Amniotic stem cell (primary cell): Measurements from ENCODE around the gene CD209.
"Not testable (repeated sequence)": the region's sequence is repeated elsewhere in the genome, so short reads cannot be mapped to it uniquely, and the experiment has no call there.

Experiments
- DNase-seq: peaks from one replicate; lab custom pipeline; 2025; lab: John Stamatoyannopoulos, UW

The CD209 gene

DNA sequence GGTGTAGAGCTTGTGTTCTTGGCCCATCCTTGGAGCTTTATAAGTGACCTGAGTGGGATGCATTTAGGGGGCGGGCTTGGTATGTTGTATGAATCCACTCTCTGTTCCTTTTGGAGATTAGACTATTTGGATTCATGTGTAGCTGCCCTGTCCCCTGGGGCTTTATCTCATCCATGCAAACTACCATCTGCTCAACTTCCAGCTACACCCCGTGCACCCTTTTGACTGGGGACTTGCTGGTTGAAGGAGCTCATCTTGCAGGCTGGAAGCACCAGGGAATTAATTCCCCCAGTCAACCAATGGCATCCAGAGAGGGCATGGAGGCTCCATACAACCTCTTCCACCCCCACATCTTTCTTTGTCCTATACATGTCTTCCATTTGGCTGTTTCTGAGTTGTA, 21.8 kb upstream of the CD209 start:
- DNase-seq: no peak

DNA sequence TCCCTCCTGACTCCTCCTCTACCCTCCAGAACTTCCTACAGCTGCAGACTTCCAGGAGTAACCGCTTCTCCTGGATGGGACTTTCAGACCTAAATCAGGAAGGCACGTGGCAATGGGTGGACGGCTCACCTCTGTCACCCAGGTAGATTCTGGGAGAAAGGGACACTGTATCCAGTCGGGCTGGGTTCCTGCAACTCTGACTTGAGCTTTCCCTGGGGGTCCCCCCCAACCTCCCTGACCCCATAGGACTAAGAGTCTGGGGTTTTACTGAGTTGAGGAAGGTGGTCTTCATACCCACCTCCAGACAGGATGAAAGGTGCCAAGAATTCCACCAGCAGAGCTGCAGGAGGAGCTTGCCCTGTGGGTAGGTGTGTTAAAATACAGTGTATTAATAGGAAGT, 20.2 kb upstream of the CD209 start:
- DNase-seq: no peak

DNA sequence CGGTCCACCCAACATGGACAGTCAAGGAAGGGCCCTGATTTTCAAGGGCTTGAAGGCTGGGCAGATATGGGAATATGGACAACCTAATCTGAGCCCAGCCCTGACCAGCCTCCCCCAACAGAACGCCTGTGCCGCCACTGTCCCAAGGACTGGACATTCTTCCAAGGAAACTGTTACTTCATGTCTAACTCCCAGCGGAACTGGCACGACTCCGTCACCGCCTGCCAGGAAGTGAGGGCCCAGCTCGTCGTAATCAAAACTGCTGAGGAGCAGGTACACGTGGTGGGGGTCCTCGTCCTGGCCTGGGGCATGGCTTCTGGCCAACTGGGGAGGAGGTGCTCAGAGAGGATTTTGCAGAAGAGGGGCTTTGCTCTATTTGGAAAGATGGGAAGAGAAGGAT, 19.2 kb upstream of the CD209 start:
- no peak for DNase-seq

DNA sequence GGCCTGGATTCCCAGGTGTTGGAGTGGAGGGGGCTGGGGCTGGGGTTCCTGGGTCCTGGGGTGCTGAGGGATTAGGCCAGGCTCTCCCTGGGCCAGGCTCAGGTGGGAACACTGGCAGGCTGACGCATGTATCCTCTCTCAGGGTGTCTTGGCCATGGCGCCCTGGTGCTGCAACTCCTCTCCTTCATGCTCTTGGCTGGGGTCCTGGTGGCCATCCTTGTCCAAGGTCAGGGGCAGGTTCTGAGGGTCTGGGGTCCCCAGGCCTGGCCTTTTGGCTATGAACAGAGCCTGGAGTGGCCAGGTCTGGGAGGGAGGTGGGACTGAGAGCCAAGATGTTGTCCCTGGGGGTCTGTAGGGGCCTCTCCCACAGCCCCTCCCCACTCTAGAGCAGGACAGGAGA, 17.7 kb upstream of the CD209 start:
- not testable (repeated sequence) for DNase-seq

DNA sequence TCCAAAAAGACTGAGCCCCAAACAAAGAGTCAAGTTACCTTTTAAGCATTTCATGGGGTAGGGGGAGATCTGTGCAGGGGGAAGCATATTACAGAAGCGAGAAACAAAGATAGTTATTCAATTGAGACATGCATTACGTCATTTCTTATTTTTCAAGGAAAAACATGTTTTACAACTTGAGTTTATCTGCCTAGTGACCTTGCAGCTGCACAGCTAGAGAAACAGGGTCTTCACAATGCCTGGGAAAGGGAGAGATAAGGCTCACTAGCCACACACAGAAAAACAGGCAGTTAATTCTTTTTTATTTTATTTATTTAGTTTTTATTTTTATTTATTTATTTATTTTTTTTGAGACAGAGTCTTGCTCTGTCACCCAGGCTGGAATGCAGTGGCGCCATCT, 16.8 kb upstream of the CD209 start:
- DNase-seq: not testable (repeated sequence)

DNA sequence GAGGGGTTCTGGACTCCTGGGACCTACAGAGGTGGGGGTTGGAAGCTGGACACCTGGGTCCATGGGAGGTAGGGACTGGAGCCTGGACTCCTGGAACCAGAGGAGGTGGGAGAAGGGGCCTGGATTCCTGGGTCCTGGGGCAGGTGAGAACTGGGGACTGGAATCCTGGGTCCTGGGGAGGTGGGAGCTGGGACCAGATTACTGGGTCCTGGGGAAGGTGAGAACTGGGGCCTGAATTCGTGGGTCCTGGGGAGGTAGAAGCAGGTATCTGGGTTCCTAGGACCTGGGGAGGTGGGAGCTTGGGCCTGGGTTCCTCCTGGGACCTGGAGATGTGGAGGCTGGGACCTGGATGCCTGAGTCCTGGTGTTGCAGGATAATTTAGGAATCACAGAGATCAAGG, 16.4 kb upstream of the CD209 start:
- DNase-seq: no peak

DNA sequence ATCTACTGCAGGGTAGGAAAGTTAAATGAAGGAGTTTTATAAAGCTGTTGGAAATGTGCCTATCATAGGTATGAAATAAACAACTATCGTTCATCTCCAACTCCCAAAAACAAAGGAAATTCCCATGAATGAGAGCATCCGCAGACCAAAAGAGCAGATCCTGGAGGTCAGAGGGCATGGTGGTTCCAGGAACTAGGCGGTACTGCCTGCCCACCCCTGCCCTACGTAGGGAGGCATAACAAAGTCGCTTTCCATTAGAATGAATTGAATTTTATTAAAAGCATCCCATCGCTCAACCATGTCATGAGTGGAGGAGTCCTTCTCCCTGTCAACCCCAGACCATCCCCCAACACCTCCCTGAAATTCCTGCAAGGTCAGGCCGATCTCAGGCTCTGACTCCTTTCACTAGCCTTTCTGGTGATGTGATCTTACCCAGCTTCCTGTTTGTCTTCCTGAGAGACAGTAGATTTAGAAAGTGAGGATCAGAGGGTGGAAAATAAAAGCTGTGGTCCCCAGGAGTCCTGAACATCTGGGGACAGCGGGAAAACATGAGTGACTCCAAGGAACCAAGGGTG, 15.5 kb upstream of the CD209 start, which contains the start of gene CLEC4M:
Gene CLEC4M (plus strand): TSS at position 525 of the 575 bp plus-strand sequence. CDS start 24 bp downstream, at position 549.
- no peak for DNase-seq

DNA sequence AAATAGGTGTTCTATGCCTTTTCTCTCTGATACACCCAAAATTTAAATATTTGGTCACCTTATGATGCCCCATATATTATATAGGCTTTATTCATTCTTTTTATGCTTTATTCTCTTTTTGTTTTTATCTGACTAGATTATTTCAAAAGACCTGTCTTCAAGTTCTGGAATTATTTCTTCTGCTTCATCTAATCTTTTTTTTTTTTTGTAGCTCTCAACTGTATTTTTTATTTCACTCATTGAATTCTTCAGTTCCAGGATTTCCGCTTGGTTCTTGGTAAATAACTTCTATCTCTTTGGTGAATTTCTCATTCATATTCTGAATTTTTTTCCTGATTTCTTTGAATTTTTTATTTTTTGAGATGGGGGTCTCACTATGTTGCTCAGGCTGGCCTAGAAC, 11.8 kb upstream of the CD209 start:
- no peak for DNase-seq

DNA sequence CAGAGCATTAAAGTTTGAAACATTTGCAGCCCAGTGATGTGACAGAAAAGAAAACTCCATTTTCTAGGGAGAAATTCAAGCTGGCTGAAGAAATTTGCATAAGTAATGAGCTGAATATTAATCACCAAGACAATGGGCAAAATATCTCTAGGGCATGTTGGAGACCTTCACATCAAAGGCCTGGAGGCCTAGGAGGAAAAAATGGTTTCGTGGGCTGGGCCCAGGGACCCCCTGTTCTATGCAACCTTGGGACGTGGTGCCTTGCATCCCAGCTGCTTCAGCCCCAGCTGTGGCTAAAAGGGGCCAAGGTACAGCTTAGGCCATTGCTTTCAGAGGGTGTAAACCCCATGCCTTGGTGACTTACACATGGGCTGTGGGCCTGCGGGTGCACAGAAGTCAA, 10.0 kb upstream of the CD209 start:
- no peak for DNase-seq

DNA sequence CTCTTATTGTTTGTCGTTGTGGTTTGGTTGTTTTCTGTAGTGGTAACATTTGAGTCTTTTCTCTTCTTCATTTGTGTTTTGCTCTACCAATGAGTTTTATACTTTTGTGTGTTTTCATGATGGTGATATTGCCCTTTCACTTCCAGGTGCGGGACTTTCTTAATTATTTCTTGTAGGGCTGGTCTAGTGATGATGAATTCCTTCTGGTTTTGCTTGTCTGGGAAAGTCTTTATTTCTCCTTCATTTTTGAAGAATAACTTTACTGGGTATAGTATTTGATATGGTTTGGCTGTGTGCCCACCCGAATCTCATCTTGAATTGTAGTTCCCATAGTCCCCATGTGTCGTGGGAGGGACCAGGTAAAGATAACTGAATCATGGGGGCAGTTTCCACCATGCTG, 8.9 kb upstream of the CD209 start:
- DNase-seq: no peak

DNA sequence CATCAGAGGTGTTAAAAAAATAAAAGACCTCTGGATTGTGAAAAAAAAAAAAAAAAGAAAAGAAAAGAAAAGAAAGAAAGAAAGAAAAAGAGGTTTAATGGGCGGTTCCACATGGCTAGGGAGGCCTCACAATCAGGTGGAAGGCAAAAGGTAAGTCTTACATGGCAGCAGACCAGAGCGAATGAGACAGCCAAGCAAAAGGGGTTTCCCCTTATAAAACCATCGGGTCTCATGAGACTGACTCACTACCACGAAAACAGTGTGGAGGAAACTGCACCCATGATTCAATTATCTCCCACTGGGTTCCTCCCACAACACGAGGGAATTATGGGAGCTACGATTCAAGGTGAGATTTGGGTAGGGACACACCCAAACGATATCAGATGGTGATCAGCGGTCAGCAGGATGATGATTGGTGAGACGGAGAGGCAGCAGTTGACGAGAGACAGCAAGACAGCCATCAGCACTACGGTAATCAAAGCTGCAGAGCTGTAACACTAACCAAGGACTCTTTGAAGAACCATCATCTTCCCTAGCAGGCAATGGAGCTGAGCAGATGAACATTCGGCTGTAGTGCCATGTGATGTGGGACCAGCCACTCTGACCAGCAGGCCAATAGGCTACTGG, 3.9 kb upstream of the CD209 start:
- no peak for DNase-seq

DNA sequence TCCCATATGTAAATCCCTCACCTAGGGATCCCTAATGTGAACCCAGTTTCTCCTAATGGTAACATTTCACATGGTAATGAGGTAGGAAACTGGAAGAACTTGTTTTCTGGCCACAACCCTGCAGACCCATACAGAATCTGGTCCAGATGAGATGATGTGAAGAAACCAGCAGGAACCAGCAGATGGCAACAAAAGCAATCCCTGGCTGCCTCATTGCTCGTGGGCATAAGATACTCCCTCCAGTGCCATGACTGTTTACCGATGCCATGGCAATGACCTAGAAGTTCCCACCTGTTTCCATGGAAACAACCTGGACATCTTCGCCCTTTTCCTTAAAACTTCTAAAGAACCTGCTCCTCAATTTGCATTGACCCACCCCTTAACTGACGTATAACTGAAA, 1.4 kb upstream of the CD209 start:
- DNase-seq: no peak

DNA sequence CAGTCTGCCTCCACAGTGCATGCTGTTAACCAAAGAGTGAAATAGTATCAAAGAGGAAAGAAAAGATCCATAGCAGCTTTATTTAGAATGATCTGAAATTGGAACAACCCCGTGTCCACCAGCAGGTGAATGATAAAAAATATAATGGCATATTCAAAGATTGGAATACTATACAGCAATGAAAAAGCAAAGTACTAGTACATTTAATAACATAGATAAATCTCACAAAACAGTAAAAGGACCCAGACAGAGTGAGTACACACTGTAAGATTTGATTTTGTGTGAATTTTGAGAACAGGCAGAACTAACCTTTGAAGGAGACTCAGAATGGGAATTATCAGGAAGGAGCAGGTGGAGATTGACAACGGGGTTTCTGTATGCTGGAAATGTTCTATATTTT, 837 bp upstream of the CD209 start:
- DNase-seq: no peak

DNA sequence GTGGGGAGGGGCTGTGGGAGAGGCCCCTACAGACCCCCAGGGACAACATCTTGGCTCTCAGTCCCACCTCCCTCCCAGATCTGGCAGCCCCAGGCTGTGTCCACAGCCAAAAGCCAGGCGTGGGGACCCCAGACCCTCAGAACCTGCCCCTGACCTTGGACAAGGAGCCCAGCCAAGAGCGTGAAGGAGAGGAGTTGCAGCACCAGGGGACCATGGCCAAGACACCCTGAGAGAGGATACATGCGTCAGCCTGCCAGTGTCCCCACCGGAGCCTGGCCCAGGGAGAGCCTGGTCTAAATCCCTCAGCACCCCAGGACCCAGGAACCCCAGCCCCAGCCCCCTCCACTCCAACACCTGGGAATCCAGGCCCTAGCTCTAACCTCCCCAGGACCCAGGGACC, 1.0 kb downstream of the CD209 start:
- DNase-seq: not testable (repeated sequence)

DNA sequence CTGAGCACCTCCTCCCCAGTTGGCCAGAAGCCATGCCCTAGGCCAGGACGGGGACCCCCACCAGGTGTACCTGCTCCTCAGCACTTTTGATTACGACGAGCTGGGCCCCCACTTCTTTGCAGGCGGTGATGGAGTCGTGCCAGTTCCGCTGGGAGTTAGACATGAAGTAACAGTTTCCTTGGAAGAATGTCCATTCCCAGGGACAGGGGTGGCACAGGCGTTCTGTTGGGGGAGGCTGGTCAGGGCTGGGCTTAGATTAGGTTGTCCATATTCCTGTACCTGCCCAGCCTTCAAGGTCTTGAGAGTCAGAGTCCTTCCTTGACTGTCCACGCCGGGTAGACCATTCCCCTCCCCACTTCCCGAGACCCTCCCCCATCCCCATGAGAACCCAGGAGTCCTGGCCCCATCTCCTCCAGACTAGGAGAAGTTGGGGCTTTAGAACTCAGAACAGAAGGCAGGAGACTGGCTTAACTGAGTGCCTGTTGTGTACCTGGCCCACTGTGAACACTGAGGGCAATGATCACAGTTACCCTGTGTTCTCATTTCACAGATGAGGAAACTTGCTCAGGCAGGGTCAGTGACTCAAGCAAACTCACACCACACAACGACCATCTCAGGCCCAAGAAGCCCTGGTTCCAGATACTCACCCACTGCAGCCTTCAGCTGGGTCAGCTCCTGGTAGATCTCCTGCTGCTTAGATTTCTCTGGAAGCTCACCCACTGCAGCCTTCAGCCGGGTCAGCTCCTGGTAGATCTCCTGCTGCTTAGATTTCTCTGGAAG, 2.3 kb downstream of the CD209 start:
- no peak for DNase-seq

DNA sequence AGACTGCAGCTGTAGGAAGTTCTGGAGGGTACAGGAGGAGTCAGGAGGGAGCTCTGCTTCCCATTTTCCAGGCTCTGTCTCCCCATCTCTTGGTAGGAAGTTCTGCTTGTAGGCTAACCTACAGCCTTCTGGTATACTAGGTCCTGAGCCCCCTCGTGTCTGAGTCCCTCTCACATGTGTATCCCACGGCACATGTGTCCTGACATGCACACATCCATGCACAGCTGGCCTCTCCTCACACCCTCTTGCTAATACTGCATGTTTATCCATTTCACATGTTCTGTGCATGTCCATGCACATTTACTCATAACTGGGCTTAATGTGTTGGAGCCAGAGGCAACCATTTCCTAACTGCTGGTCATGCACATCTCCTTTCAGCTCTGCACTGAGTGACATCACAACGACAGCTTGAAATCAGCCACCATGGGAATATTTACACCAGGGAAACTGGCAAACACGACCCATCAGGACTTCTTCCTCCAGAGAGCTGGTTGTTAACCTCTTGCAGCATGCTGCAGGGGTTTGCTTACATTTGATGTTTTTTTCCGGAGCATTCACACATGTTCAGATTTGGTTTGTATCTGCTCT, 3.0 kb downstream of the CD209 start:
- DNase-seq: no peak

DNA sequence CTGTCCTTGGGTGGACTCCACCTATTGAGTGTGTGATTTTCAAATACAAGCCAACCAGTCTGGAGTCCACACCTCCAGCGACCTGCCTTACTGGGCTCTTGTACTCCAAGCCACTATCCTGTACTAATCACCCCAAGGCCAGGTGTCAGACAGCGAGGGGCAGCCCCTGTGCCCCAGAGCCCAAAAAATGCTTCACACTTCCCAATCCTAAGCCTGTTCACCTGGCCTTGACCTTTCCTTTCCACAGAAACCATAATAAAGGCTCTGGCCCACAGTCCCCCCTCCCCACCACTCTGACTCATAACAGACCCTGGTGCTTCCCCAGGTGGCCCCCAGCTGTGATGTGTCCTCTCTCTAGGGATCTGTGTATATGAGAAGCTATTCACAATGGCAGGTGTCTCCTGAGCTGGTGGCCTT, 3.9 kb downstream of the CD209 start:
- no peak for DNase-seq

DNA sequence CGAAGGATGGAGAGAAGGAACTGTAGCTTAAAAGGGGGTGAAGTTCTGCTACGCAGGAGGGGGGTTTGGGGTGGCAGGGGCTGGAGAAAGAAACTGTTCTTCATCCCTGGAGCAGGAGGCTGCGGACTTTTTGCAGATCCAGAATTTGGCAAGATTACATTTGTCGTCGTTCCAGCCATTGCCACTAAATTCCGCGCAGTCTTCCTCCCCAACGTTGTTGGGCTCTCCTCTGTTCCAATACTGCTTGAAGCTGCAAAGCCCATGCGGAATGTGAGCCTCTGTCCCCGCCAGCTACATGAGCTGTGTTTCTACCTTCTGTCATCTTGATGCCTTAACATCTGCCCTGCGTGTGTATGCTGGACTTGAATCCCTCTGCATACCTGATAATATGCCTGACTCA, 4.3 kb downstream of the CD209 start:
- no peak for DNase-seq

DNA sequence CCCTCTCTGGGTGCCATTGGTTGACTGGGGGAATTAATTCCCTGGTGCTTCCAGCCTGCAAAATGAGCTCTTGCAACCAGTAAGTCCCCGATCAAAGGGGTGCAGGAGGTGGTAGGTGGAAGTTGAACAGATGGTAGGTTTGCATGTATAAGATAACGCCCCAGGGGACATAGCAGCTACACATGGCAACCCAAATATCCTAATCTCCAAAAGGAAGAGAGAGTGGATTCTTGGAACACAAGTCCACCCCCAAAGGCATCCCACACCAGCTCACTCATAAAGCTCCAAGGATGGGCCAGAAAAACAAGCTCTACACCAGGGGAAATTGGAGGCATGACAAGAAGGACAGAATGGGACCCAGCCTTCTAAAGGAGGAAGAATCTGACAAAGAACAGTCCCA, 4.8 kb downstream of the CD209 start:
- no peak for DNase-seq

DNA sequence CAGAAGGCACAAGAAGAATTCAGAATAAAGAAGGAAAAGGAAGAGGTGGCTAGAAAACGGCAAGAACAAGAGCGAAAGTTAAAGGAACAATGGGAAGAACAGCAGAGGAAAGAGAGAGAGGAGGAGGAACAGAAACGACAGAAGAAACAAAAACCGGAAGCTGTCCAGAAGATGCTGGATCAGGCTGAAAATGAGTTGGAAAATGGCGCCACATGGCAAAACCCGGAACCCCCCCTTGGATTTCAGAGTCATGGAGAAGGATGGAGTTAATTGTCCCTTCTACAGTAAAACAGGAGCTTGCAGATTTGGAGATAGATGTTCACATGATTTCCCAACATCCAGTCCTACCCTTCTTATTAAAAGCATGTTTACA, 6.7 kb downstream of the CD209 start:
- no peak for DNase-seq

DNA sequence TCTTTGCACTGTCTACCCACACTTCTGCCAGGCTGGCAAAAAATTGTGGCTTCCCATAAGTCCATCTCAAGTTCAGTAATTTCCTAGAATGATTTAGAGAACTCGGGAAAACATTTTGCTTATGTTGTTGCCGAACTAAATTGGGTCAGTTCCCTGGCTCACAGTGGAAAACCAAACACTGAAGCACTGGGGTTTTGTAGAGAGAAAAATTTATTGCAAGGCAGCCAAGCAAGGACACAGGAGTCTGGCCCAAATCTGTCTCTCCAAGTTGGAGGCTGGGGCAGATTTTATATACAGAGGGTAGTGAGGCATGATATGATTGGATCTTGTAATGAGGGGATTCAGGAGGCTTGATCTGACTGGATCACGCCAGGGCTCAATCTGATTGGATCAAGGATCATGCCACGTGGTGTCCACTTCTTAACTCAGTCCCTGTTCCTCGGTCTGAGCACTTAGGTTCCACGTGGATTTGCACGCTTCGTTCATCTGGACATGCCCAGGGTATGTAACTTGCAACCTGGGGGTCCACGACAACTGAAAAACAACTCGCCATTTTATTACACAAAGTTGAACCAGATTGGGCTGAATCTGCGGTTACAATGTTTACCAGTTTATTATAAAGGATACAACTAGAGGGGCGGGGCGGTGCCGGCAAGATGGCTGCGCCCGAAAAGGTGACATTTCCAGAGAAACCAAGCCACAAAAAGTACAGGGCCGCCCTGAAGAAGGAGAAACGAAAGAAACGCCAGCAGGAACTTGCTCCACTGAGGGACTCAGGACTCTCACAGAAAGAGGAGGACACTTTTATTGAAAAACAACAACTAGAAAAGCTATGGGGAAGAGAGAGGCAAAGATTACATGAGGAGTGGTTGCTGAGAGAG, 7.3 kb downstream of the CD209 start:
- no peak for DNase-seq

DNA sequence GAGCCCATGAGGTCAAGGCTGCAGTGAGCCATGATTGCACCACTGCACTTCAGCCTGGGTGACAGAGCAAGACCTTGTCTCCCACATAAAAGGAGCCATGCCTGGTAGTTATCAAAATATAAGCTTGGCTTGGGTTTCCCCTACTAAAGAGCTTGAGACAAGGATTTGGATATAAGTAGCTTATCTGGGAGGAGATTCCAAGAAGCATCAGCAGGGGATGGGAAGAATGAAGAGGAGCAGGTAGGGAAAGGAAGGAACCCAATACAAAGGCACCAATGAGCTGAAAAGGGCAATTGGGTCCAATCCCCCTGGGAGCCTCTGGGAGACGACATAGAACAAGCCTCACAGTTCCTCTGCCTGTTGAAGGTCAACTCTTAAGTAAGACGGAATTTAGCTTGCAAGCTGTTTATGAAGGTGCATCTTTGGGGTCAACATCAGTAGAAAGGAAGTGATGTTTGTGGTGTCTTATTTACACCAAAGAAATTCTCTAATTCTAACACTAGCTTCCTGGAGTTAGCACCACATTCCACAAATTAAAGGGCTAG, 8.1 kb downstream of the CD209 start:
- DNase-seq: no peak
